VCaP (cell line): ENCODE data around the gene SLC41A2.

Experiments
- H3K27ac ChIP-seq: fragments of 450-650 bp; 2 replicates; pipeline ENCODE4 v1.5.1; 2017
- TF ChIP-seq, protein P1 (sequence below): fragments of 450-650 bp; conservative IDR thresholded peaks from 2 replicates; pipeline ENCODE4 v1.5.1; 2017; ENCODE audit warnings: mild to moderate bottlenecking, moderate library complexity

Gene SLC41A2

DNA sequence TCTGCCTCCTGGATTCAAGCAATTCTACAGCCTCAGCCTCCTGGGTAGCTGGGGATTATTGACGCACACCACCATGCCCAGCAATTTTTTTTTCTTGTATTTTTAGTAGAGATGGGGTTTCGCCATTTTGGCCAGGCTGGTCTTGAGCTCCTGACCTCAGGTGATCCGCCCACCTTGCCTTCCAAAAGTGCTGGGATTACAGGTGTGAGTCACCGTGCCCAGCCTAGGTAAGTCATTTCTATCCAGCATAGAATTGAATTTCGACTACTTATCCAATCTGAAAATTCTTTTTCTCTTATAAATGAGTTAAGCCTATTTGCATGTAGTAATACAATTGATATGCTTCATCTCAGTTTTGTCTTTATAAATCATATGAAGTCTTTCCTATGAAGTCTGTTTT is 15.2 kb upstream of the SLC41A2 start:
- no peak overlapping the region for H3K27ac ChIP-seq
- TF ChIP-seq, protein P1, sequence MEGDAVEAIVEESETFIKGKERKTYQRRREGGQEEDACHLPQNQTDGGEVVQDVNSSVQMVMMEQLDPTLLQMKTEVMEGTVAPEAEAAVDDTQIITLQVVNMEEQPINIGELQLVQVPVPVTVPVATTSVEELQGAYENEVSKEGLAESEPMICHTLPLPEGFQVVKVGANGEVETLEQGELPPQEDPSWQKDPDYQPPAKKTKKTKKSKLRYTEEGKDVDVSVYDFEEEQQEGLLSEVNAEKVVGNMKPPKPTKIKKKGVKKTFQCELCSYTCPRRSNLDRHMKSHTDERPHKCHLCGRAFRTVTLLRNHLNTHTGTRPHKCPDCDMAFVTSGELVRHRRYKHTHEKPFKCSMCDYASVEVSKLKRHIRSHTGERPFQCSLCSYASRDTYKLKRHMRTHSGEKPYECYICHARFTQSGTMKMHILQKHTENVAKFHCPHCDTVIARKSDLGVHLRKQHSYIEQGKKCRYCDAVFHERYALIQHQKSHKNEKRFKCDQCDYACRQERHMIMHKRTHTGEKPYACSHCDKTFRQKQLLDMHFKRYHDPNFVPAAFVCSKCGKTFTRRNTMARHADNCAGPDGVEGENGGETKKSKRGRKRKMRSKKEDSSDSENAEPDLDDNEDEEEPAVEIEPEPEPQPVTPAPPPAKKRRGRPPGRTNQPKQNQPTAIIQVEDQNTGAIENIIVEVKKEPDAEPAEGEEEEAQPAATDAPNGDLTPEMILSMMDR = no peak

DNA sequence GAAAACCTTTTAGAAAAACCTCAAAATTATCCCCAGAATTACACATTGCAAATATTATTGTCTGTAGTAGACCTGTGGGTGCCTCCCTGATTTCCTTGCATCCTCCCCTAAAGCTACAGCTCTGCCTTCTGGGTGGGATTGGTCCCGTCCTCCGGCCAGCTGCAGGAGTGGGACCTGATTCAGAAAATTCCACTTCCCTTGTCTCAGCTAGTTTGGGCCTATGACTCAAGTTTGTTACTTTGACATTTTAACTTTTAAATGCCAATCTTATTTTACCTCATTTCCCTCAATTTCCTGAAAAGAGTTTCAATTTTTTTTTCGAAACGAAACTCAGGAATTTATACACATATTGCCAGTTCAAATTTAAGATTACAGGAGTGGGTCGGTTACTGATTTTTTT is 13.2 kb upstream of the SLC41A2 start:
- TF ChIP-seq, protein P1 = no peak
- no peak overlapping the region for H3K27ac ChIP-seq

DNA sequence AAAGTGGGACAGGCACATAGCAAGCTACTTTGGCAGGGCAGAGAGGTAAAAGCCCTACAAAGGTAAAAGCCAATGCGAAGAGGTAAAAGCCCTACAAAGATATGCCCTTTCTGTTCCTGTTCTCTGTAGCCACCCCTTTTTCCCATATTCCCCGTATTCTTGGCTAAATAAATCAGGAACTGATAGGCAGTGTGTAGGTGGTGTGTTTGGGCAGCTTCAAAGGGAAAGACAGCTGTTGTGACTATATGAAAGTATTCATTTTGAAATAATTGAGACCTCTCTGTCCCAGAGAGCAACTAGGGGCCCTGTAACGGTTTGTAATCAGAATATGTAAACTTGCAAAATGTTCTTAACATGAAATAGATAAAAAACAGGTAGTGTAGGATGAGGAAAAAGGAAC is 11.3 kb upstream of the SLC41A2 start:
- TF ChIP-seq, protein P1 = no peak
- H3K27ac ChIP-seq = no peak overlapping the region

DNA sequence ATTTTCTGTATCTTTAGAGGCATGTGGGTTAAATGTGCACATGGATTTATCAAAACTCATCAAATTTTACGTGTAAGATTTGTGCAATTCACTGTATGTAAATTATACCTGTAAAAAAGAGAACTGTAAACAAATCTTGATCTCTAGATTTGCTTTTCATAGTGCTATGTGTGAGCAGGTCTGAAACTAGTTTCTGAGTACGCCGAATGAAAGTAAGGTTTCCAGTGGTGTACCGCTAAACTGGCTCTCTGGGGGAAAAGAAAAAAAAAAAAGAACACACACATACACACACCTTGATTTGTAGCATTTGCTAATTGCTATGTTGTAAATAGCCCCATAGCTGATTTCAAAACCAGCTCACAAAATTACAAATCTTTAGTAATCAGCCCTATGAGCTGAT is 8.6 kb upstream of the SLC41A2 start:
- no peak overlapping the region for H3K27ac ChIP-seq
- TF ChIP-seq, protein P1 = no peak

DNA sequence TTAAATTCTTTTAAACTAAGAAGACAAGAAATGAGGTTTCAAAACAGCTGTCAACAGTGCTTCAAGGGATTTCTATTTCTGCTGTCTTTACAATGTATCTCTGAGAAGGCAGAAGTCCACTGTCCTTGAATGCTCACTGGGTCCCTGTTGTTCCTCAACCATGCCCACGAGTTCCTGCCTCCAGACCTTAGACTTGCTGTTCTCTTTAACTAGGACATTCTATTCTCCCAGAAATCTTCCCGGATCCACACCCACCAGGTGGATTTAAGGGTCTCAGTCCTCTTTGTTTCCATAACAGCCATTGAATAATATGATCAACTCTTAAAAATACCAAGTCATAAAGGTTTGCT is 6.7 kb upstream of the SLC41A2 start:
- TF ChIP-seq, protein P1 = no peak
- H3K27ac ChIP-seq = no peak overlapping the region

DNA sequence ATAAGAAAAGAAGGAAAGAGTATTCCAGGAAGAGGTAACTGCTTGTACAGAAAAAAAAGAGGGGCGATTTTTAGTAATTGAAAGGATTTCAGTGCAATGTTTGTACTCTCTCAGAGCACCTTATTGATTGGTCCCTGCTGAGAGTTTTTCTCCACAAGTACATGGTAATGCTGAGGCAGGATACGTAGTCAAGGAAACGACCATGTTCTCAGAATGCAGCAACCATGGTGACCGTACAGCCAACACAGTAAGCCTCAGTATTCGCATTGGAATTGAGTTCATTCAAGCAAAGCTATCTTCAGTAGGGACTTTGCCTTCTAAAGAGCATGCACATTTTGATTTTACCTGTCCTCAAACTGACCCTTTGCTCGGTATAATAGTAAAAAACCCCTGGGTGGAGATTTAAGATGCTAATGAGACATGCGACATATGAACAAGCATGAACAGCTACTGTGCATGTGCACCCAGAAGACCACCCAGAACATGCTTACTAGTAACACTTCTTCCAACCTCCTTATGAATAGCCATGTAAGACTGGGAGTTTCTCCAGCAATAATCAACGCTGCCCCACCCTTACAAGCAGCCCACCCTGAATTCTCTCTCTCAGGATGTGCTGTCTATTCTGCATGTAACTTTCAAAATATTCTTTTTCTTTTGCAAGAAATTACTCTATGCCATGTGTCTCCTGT is 6.2 kb upstream of the SLC41A2 start:
- TF ChIP-seq, protein P1 = no peak

DNA sequence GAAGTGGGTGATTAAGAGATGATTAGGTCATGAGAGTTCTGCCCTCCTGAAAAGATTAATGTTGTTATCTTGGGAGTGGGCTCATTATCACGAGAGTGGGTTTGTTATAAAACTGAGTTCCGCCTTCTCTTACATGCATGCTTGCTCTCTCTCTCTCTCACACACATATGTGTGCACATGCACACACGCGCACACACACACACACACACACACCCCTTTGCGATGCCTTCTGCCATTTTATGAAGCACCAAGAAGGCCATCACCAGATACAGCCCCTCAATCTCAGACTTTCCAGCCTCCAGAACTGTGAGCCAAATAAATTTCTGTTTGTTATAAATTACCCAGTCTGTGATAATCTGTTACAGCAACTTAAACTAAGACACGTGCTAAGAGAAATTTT is 5.7 kb upstream of the SLC41A2 start:
- no peak overlapping the region for H3K27ac ChIP-seq
- TF ChIP-seq, protein P1 = no peak

More for the DNA sequence above, 6.2 kb upstream of the SLC41A2 start:
- H3K27ac ChIP-seq = no peak overlapping the region
